Right renal pelvis (tissue), 4 donors: Measurements from ENCODE around the gene SUSD1. TPM values are rescaled to one million over a fixed set of nuclear protein-coding genes. Genes with fewer than 3 reads are reported as not detected.
"Not testable (repeated sequence)": the region's sequence is repeated elsewhere in the genome, so short reads cannot be mapped to it uniquely, and the experiment has no call there.

ENCODE experiments used
- DNase-seq, 4 donors: peaks; one replicate each; pipeline ENCODE4 v3.0.0-alpha.2; 2013; ENCODE audit warnings: low read depth in 4 of 4, low spot score in 3 of 4, missing footprints in 1 of 4
- polyA plus RNA-seq, 4 donors: library from polyadenylated mRNA; unstranded; fragments of 120-200 nt; gene quantifications; one replicate each; pipeline ENCODE4 v1.2.1, GENCODE V29; 2013; ENCODE audit not compliant: insufficient read length in 4 of 4

The SUSD1 gene
- polyA plus RNA-seq, 4 donors, result 28.2 to 41.1 (median 33.2) TPM

DNA sequence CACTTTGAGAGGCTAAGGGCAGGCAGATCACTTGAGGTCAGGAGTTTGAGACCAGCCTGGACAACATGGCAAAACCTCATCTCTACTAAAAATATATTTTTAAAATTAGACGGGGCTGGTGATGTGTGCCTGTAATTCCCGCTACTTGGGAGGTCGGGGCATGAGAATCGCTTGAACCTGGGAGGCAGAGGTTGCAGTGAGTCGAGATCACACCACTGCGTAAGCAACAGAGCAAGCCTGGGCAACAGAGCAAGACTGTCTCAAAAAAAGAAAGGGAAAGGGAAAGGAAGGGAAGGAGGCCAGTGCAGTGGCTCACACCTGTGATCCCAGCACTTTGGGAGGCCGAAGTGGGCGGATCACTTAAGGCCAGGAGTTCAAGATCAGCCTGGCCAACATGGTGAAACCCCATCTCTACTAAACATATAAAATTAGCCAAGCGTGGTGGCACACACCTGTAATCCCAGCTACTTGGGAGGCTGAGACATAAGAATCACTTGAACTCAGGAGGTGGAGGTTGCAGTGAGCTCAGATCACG lies 101.4 kb downstream of the SUSD1 start:
- not testable (repeated sequence) for DNase-seq

- no peak for DNase-seq
These were observed 102.1 kb downstream of the SUSD1 start for GRCh38 chr9:112072721-112073638.

DNA sequence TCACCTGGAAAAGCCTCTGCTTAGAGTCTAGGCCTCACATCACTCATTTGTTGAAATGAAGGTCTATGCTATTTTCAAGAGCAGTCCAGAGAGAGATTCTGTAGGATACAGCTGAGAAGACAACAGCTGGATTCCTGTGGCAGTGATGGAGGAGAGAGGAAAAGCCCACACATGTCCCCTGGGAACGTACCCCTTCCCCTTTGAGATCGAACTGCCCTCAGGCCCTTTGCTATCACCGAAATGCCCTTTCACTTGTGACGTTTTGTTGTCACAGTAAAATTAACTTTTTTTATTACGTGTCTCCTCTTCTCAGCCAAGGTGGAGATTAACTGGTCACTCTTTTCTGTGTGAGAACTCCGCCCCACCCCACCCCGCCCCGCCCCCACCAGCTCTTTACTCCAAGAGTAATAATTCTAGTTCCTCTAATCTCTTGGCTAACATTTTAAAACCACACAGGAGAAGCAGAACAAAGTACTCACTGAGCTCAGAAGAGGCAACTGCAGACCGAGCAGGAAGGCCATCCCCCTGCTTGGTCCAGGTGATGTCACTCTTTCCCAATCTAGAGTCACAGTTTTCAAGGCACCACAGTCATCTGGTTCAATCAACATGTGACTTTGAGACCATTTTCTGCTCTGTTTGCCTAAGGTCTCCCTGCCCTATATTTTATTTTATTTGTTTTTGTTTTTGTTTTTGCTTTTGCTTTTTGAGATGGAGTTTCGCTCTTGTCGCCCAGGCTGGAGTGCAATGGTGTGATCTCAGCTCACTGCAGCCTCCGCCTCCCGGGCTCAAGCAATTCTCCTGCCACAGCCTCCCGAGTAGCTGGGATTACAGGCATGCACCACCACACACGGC lies 105.6 kb downstream of the SUSD1 start:
- DNase-seq, result no peak

- no peak for DNase-seq
These were observed 109.1 kb downstream of the SUSD1 start for GRCh38 chr9:112065806-112066606.

GRCh38 chr9:112064871-112065270 lies 110.2 kb downstream of the SUSD1 start:
- no peak for DNase-seq

- no peak for DNase-seq
These were observed 111.5 kb downstream of the SUSD1 start for GRCh38 chr9:112063586-112063985.

- no peak for DNase-seq
These were observed 111.9 kb downstream of the SUSD1 start for GRCh38 chr9:112063151-112063550.

GRCh38 chr9:112061152-112061740 lies 113.9 kb downstream of the SUSD1 start:
- no peak for DNase-seq

- no peak for DNase-seq
These were observed 115.2 kb downstream of the SUSD1 start for GRCh38 chr9:112059966-112060320.

GRCh38 chr9:112059145-112059965 lies 115.7 kb downstream of the SUSD1 start:
- DNase-seq, result no peak

GRCh38 chr9:112056996-112057395 lies 118.1 kb downstream of the SUSD1 start:
- no peak for DNase-seq

DNA sequence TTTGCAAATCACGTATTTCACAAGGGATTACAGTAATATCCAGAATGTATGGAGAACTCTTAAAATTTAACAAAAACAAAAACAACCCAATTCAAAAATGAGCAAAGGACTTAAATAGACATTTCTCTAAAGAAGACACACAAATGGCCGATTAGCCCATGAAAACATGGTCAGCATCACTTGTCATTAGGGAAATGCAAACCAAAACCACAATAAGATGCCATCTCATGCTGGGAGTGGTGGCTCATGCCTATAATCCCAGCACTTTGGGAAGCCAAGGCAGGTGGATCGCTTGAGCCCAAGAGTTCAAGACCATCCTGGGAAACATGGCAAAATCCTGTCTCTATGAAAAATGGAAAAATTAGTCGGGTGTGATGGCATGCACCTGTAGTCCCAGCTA lies 120.2 kb downstream of the SUSD1 start:
- no peak for DNase-seq

GRCh38 chr9:112051812-112052211 lies 123.3 kb downstream of the SUSD1 start:
- no peak for DNase-seq

- peak in 2 of 4 donors; percentile 62 to 63 for DNase-seq
These were observed 124.3 kb downstream of the SUSD1 start for GRCh38 chr9:112050544-112051475.

- no peak for DNase-seq
These were observed 125.1 kb downstream of the SUSD1 start for GRCh38 chr9:112049811-112050516.

GRCh38 chr9:112048924-112049691 lies 126.0 kb downstream of the SUSD1 start:
- DNase-seq, result no peak
